Activated naive CD4-positive, alpha-beta T cell treated with anti-CD3 and anti-CD28 coated beads, Interleukin-2, amount 50 U/mL, for 24 hours (primary cell): ENCODE data around the gene FEM1B.

Experiments
- H3K27ac Mint-ChIP-seq: one replicate; pipeline ENCODE4 v1.8.0; 2021; ENCODE audit warnings: mild to moderate bottlenecking, mixed read lengths
- H3K27me3 Mint-ChIP-seq: one replicate; pipeline ENCODE4 v1.8.0; 2021; ENCODE audit warnings: mixed read lengths
- H3K36me3 Mint-ChIP-seq: one replicate; pipeline ENCODE4 v1.8.0; 2021; ENCODE audit warnings: mixed read lengths
- H3K4me1 Mint-ChIP-seq: one replicate; pipeline ENCODE4 v1.8.0; 2021; ENCODE audit warnings: mixed read lengths
- H3K4me3 Mint-ChIP-seq: one replicate; pipeline ENCODE4 v1.8.0; 2021; ENCODE audit warnings: mild to moderate bottlenecking, mixed read lengths
- H3K9me3 Mint-ChIP-seq: one replicate; pipeline ENCODE4 v1.8.0; 2021; ENCODE audit warnings: mixed read lengths

Gene FEM1B

DNA sequence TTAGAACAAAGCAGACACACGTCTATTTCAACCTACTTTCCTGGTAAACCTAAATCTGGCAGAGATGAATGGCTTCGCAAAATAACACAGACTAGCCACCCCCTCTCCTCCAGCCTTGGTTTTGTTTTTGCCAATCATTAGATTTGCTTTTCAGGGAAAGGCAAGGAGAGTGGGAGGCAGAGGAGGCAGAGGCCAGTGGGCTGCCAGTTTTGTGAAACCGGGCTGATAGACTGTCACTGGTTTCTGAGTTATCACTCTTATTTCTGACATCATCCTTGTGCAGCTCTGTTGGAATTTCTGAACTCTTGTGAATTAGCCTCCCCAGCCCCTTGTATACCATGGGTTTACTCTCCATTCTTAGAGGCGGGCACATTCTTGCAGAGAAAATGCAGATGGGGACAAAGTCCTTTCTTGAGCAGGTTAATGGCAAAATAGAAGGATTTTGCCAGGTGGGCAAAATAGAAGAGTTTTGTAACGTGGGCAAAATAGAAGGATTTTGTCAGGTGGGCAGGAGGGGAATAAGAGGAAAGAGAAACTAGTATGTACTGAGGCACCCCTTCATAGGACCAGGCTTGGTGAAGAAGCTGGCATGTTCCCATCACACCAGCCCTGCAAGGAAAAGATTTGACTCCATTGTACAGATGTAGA is 3.2 kb upstream of the FEM1B start:
- no peak overlapping the region for H3K27ac Mint-ChIP-seq
- peaks cover 23% of the 10 kb centered on the region for H3K4me1 Mint-ChIP-seq

DNA sequence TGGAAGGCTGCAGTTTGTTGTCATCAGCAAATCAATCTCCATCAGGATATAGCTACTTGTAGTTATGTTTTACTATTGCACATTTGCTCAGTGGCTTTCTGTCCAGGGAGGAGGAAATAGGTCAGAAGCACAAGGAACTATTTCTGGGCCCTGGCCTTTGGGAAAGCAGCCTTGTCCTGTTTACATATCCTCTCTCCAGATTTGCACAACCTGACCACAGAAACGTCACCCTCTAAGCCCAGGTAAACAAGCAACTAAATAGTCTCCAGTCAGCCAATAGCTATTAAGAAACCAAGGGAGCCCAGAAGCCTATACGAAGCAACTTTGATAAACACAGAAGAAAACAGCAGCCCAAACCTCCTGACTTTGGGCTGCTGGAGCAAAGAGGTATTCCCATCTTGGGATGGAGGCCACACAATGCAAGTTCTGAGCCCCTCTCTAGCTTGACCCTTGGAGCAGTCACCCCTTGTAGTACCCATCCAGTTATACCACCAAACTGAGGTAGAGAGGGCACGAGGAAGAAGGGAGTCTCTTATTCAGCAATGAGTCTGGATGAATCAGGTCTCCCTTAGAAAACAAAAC is 2.3 kb upstream of the FEM1B start:
- Mint-ChIP-seq H3K27me3 (no peaks in the 10 kb centered on the region), H3K4me3 (no peak overlapping the region), H3K36me3 (peaks cover 5% of the 10 kb centered on the region), H3K9me3 (no peaks in the 10 kb centered on the region), H3K27ac (peak overlapping the region; percentile 86), H3K4me1 (peaks cover 32% of the 10 kb centered on the region)

More for the DNA sequence above, 3.2 kb upstream of the FEM1B start:
- no peaks in the 10 kb centered on the region for H3K9me3 Mint-ChIP-seq
- no peaks in the 10 kb centered on the region for H3K36me3 Mint-ChIP-seq
- no peak overlapping the region for H3K4me3 Mint-ChIP-seq
- H3K27me3 Mint-ChIP-seq: no peaks in the 10 kb centered on the region

GRCh38 chr15:68276668-68277067 is 877 bp upstream of the FEM1B start:
- Mint-ChIP-seq H3K4me1 (peaks cover 46% of the 10 kb centered on the region), H3K27me3 (no peaks in the 10 kb centered on the region), H3K9me3 (no peaks in the 10 kb centered on the region), H3K4me3 (peak overlapping the region; percentile 92), H3K36me3 (peaks cover 8% of the 10 kb centered on the region), H3K27ac (peak overlapping the region; percentile 99)

DNA sequence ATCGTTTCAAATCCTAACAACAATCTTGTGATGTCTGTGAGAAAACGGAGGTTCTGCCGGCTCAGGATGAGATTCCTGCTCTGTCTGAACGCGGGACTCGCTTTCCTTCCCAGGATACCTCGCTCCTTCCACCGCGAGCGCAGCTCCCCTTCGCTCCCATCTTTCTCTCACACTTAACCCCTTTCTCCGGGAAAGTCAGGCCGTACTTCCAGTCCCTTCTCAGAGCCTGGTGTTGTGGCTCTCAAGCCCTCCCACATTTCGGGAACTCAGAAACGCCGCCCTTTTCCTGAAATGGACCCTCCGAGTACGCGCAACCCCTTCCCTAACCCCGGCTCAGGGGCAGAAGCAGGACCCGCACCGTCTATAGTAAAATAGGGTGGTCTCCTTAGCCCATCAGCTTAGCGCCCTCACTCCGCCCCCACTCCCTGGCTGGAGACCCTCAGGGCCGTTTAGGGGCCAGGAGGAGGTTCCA is 378 bp upstream of the FEM1B start:
- no peaks in the 10 kb centered on the region for H3K27me3 Mint-ChIP-seq
- H3K36me3 Mint-ChIP-seq: peaks cover 8% of the 10 kb centered on the region
- H3K27ac Mint-ChIP-seq: peak overlapping the region; percentile 99
- H3K9me3 Mint-ChIP-seq: no peaks in the 10 kb centered on the region
- peak overlapping the region; percentile 92 for H3K4me3 Mint-ChIP-seq
- H3K4me1 Mint-ChIP-seq: peaks cover 51% of the 10 kb centered on the region

DNA sequence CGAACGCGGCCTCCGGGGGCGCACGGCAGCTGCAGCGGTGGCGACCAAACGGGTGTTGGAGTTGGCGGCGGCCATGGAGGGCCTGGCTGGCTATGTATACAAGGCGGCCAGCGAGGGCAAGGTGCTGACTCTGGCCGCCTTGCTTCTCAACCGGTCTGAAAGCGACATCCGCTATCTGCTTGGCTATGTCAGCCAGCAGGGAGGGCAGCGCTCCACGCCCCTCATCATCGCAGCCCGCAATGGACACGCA is 725 bp downstream of the FEM1B start:
- Mint-ChIP-seq H3K4me3 (peak overlapping the region; percentile 92), H3K36me3 (peaks cover 8% of the 10 kb centered on the region), H3K27me3 (no peaks in the 10 kb centered on the region), H3K9me3 (no peaks in the 10 kb centered on the region), H3K4me1 (peaks cover 59% of the 10 kb centered on the region), H3K27ac (peak overlapping the region; percentile 75)

- Mint-ChIP-seq H3K4me1 (peaks cover 62% of the 10 kb centered on the region), H3K36me3 (peaks cover 8% of the 10 kb centered on the region), H3K27me3 (no peaks in the 10 kb centered on the region), H3K9me3 (no peaks in the 10 kb centered on the region), H3K4me3 (peak overlapping the region; percentile 92), H3K27ac (peak overlapping the region; percentile 75)
Observed at GRCh38 chr15:68278595-68279405, 1.3 kb downstream of the FEM1B start.

- Mint-ChIP-seq H3K9me3 (no peaks in the 10 kb centered on the region), H3K36me3 (peaks cover 15% of the 10 kb centered on the region), H3K4me1 (peaks cover 70% of the 10 kb centered on the region), H3K4me3 (peak overlapping the region; percentile 92), H3K27ac (peak overlapping the region; percentile 90), H3K27me3 (no peaks in the 10 kb centered on the region)
Observed at GRCh38 chr15:68279779-68280753, 2.5 kb downstream of the FEM1B start.

- Mint-ChIP-seq H3K4me3 (peak overlapping the region; percentile 92), H3K4me1 (peaks cover 75% of the 10 kb centered on the region), H3K9me3 (no peaks in the 10 kb centered on the region), H3K36me3 (peaks cover 23% of the 10 kb centered on the region), H3K27ac (no peak overlapping the region), H3K27me3 (no peaks in the 10 kb centered on the region)
Observed at GRCh38 chr15:68281008-68281407, 3.5 kb downstream of the FEM1B start.

DNA sequence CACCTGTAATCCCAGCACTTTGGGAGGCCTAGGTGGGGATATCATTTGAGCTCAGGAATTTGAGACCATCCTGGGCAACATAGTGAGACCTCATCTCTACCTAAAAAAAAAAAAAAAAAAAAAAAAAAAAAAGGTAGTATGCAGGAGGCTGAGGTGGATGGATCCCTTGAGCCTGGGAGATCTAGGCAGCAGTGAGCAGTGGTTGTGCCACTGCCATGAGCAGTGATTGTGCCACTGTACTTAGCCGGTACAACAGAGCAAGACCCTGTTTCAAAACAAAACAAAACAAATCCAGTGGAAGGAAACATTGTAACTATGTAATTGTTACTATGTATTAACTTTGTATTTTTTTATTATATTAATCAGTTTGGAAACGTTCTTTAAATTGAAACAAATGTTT is 5.9 kb downstream of the FEM1B start:
- no peak overlapping the region for H3K4me3 Mint-ChIP-seq
- H3K27ac Mint-ChIP-seq: no peak overlapping the region
- H3K4me1 Mint-ChIP-seq: peaks cover 85% of the 10 kb centered on the region
- peaks cover 29% of the 10 kb centered on the region for H3K36me3 Mint-ChIP-seq
- no peaks in the 10 kb centered on the region for H3K27me3 Mint-ChIP-seq
- H3K9me3 Mint-ChIP-seq: no peaks in the 10 kb centered on the region

DNA sequence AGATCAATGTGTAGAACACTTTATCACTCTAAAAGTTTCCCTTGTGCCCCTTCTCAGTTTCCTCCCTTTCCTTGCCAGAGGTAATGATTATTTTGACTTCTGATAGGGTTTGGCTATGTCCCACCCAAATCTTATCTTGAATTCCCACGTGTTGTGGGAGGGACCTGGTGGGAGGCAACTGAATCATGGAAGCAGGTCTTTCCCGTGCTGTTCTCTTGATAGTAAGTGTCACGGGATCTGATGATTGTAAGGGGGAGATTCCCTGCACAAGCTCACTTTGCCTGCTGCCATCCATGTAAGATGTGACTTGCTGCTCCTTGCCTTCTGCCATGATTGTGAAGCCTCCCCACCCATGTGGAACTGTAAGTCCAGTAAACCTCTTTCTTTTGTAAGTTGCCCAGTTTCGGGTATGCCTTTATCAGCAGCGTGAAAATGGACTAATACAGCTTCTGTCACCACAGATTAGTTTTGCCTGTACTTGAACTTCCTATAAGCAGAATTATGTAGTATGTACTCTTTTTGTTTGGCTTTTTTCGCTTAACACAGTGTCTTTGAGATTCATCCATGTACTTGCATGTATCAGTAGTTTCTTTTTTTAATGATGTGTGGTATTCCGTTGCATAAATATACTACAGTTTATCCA is 7.2 kb downstream of the FEM1B start:
- no peak overlapping the region for H3K27ac Mint-ChIP-seq
- H3K4me3 Mint-ChIP-seq: no peak overlapping the region
- H3K36me3 Mint-ChIP-seq: peaks cover 33% of the 10 kb centered on the region
- H3K9me3 Mint-ChIP-seq: no peaks in the 10 kb centered on the region
- peaks cover 90% of the 10 kb centered on the region for H3K4me1 Mint-ChIP-seq
- no peaks in the 10 kb centered on the region for H3K27me3 Mint-ChIP-seq

GRCh38 chr15:68285259-68285980 is 7.9 kb downstream of the FEM1B start:
- H3K4me1 Mint-ChIP-seq: peaks cover 90% of the 10 kb centered on the region
- H3K27ac Mint-ChIP-seq: no peak overlapping the region
- H3K4me3 Mint-ChIP-seq: no peak overlapping the region
- no peaks in the 10 kb centered on the region for H3K27me3 Mint-ChIP-seq
- H3K9me3 Mint-ChIP-seq: no peaks in the 10 kb centered on the region
- H3K36me3 Mint-ChIP-seq: peaks cover 33% of the 10 kb centered on the region

- H3K27me3 Mint-ChIP-seq: no peaks in the 10 kb centered on the region
- H3K27ac Mint-ChIP-seq: no peak overlapping the region
- H3K4me1 Mint-ChIP-seq: peaks cover 89% of the 10 kb centered on the region
- no peaks in the 10 kb centered on the region for H3K9me3 Mint-ChIP-seq
- peak overlapping the region; percentile 23 for H3K4me3 Mint-ChIP-seq
- H3K36me3 Mint-ChIP-seq: peaks cover 34% of the 10 kb centered on the region
Observed at GRCh38 chr15:68286256-68286655, 8.7 kb downstream of the FEM1B start.

GRCh38 chr15:68289057-68289456 is 11.5 kb downstream of the FEM1B start:
- Mint-ChIP-seq H3K27ac (no peak overlapping the region), H3K27me3 (no peaks in the 10 kb centered on the region), H3K4me1 (peaks cover 94% of the 10 kb centered on the region), H3K9me3 (no peaks in the 10 kb centered on the region), H3K4me3 (no peak overlapping the region), H3K36me3 (peaks cover 40% of the 10 kb centered on the region)

DNA sequence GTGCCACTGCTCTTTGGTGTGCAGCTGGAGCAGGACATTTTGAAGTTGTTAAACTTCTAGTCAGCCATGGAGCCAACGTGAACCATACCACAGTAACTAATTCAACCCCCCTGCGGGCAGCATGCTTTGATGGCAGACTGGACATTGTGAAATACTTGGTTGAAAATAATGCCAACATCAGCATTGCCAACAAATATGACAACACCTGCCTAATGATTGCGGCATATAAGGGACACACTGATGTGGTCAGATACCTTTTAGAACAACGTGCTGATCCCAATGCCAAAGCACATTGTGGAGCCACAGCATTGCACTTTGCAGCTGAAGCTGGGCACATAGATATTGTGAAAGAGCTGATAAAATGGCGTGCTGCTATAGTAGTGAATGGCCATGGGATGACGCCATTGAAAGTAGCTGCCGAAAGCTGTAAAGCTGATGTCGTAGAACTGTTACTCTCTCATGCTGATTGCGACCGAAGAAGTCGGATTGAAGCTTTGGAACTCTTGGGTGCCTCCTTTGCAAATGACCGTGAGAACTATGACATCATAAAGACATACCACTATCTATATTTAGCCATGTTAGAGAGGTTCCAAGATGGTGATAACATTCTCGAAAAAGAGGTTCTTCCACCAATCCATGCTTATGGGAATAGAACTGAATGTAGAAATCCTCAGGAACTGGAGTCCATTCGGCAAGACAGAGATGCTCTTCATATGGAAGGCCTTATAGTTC is 12.2 kb downstream of the FEM1B start:
- peaks cover 94% of the 10 kb centered on the region for H3K4me1 Mint-ChIP-seq
- H3K36me3 Mint-ChIP-seq: peaks cover 35% of the 10 kb centered on the region
- no peaks in the 10 kb centered on the region for H3K27me3 Mint-ChIP-seq
- no peak overlapping the region for H3K27ac Mint-ChIP-seq
- H3K9me3 Mint-ChIP-seq: no peaks in the 10 kb centered on the region
- H3K4me3 Mint-ChIP-seq: no peak overlapping the region
